ENCODE data around the gene CELF4.

The CELF4 gene

DNA sequence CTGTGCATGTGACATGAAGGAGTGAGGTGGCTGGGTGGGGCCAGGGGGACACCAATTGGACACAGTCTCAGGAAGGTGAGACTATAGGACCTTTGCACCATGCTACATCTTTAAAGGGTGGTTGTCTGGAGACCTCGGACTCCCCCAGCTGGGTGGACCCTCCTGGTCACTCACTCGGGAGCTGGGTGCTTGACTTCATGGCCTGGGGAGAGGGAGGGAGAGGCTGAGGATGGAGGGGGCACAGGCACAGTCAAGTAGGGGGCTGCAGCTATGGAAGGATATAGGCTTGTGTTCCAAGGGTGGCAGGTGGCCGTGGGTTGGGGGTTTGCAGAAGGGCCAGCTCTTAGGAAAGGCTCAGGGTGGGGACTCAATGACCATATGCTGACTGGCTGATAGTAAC, 7.1 kb upstream of the CELF4 start:
- DNase-seq (ENCODE audit: low read depth): no peak

DNA sequence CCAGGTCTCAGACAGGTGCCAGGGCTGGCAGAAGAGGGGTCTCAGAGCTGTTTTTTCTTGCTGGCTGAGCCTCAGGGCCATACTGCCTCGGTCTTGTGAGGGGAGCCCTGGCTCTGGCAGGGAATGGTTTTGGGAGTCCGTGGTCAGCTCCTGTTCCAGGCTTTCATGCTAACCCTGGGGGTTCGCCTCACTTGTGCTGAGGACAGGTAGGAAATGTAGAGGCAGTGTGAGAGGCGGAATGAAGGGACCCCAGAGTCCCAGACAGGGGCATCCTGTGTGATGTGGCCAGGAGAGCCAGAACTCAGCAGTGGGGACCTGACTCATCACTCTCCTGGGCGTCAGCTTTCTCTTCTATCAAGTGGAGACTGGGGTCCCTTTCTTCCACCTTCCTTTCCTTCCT, 5.7 kb upstream of the CELF4 start:
- DNase-seq (ENCODE audit: low read depth): no peak

DNA sequence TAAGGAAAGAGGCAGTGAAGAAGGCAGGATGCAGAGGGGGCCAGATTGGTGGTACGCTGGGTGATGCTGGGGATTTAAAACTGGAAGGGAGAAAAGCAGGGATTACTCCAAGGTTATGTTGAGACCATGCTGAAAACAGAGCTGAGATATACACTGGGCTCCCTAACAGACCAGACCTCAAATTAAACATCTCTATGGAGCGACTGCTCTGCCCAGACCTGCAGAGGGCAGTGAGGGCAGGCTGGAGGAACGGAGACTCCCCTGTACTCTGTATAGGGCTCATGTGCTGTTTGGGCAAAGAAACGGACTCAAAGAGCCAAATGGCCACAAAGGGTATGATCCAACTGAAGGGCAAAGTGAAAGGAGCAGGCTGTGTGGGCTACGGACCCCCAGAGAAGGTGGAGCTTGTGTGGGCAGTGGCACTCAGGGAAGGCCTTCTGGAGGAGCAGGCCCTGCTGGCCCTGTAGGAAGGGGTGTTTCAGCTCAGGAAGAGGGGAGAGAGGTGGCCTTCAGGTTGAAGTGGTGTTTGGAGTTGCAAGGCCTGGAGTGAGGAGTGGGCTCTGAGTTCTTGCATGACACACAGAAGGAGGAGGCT, 4.8 kb upstream of the CELF4 start:
- no peak for DNase-seq (ENCODE audit: low read depth)

DNA sequence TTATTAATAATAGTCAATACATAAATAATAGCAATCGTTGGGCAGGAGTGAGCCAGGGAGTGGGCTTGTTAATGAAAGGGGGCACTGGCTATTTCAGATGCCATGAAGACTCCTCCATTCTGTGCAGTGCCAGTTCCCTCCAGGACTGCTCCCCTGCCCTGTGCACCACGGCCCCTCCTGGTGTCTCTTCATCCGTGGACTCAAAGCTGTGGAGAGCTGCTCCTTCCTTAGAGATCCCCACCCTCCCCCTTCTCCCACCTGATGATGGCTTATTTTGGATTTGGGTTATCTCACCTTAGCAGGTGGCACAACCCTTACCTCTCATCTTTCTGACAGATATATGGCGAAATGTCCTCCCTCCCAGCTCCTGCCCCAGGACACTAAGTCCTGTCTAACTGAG, 3.1 kb upstream of the CELF4 start:
- DNase-seq (ENCODE audit: low read depth): no peak

DNA sequence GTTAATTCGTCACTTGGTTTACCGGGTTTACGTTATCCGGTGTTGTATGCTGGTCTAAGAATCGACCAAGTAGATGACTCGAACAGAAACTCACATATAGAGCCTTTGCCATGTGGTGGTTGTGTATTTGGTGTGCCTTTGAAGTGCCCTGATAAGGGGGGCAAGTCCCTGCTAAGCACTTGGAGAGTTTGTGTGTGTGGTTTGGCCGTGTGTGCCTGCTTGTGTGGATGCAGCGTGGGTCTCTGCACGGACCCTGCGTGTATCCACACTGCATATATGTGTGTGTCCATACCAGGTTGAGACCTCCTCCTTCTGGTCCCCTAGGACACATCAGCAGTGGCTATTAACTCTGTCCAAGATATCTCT, 2.4 kb upstream of the CELF4 start:
- no peak for DNase-seq (ENCODE audit: low read depth)

DNA sequence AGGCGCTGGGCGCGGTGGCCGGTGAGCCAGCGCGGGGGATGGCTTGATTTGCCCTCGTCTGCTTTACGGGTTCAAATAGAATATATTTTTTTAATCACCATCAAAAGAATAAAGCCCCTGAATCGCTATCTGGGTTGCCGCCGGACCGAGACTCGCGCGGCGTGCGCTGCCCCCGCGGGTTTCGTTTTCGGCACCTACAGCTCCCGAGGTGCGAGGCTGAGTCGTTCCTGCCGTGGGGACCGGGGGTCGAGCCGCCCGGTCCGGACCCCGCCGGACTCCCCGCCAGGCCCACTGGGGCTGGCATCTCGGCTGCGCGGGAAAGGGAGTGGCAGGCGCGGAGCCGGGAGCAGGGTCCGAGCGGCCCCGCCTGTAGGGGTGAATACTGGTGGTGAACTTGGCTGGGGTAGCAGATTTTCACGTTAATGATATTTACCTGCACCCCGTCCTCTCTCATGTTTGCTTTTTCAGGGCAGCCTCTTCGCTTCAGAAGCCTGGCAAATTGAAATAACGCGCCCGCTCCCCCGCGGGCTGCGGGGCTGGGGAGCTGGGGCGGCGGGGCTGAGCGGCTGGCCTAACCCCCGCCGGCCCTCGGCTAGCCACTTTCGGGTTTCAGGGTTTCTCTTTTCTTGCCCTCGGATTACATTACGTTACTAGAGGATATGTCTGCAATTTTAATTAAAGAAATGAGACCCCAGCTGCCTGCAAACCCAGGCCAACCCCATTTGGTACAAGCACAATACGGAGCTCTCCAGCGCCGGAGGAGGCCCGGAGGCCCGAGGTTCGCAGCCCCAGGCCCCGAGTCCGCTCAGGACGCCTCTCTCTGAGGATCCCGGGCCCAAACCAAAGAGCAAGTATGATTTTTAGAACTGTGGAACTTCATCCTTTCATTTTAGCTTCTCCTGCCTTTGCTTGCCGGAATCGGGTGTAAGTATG, 1.7 kb upstream of the CELF4 start:
- DNase-seq (ENCODE audit: low read depth): no peak

DNA sequence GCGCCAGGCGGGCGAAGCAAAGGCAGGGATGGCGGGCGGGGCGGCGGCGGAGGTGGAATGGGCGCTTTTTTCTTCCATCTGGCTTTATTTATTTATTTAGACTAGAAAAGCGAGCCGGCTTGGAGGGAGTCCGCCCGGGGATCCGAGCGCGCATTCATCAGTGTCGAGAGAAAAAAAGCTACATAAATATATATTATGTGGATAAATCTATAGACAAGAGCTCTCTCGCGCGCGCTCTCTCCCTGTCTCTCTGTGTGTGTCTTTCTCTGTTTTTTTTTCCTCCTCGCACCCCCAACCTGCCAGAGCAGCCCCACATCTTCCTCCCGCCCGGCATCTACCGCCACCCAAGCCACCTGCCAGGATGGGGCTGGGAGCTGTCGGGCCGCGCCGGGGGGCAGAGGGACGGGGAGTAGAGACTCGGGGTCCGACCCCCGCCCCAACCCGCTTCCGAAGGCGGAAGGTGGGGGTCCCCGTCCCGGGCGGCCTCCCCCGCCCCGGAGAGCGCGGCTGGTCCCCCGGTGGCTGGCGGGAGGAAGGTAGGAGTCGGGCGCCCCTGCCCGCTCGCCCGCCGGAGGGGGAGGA, 972 bp upstream of the CELF4 start:
- DNase-seq (ENCODE audit: low read depth): no peak

DNA sequence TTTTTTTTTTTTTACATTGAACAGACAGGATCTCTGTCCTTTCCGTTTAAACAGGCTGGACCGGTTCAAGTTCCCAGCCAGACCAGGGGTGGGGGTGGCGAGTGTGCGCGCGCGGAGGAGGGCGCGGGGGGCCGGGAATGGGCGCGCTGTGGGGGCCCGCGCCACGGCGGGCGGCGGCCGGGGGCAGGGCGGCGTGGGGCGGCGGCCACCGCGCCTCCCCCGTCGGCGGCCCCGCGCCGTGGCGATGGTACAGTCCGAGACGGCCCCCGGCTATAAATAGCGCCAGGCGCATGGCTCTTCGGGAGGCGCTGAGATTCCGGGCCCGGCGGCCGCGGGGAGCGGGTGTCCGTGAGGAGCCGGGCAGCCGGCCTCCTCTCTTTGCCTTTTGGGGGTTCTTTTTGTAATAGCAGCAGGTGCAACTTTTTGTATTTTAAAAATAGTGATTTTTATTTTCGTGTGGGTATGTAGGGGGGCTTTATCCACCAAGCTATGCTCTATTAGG, 430 bp upstream of the CELF4 start:
- DNase-seq (ENCODE audit: low read depth): no peak

DNA sequence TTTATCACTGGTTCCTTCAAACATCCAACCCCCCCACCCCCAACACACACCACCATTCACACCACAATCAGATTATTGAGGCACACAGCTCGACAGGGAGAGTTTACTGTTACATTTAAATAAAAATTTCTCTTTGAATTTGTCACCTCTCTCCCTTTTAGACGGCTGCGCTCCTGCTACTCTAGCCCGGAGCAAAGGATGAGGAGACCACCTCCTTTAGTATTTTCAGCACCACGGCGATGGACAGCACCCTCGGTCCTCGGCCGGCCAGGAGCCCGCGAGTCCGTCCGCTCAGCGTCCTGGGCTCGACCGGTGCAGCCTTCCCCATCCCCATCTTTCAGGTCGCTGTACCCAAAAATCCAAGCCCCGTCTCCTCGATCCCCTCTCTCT, 892 bp downstream of the CELF4 start:
- no peak for DNase-seq (ENCODE audit: low read depth)

DNA sequence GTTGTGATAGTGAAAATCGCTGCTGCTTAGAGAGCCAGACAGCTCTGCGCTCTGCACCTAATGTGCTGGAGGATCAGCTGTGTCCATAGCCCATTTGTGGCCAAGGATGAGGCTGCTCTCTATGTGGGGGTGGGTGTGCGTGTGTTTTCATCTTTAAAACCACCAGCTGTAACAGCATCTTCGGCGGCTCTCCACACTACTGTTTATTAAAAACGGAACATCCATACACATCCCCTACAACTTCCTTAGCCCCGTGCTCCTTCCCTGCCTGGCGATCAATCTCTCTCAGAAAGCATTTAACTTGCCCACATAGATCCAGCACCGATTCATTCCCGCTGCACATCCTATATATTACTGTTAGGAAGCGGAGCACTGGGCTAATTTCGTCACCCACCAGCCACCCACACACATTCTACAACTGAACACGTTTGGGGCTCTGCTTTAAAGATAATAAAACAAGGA, 1.6 kb downstream of the CELF4 start:
- no peak for DNase-seq (ENCODE audit: low read depth)

DNA sequence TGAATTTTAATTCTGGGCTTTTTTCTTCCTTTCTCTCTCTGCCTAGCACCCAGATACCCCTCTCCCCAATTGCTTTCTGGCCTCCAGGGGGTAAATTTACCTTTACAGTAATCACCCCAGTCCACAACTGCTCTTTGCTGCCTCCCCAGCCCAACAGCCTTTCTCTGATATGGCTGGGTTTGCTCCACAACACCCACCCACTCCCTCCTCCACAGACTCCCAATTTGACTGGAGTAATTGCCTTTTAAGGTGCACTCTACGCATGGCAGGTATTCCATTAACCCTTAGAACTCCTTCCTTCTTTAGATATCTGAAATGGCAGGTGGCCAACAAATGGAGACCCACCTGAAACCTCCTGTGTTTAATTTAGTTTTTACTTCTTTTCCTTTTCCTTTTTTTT, 3.6 kb downstream of the CELF4 start:
- no peak for DNase-seq (ENCODE audit: low read depth)

DNA sequence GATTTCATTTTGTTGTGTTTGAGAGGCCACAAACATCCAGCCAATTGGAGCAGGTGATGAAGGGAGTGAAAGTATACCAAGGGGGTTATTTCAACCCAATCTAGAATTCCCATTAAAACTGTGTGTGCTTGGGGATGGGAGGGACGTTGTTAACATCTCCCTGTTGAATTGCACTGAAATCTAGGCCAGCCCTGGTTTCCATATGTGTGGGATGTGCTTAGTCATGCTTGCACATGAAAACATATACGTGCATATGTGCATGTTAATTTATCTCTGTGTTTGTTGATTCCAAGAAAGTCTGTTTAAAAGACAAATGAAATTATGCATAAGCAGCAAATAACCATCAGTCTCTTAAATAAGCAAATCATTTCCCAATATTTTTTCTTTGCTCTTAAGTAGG, 5.6 kb downstream of the CELF4 start:
- DNase-seq (ENCODE audit: low read depth): no peak

DNA sequence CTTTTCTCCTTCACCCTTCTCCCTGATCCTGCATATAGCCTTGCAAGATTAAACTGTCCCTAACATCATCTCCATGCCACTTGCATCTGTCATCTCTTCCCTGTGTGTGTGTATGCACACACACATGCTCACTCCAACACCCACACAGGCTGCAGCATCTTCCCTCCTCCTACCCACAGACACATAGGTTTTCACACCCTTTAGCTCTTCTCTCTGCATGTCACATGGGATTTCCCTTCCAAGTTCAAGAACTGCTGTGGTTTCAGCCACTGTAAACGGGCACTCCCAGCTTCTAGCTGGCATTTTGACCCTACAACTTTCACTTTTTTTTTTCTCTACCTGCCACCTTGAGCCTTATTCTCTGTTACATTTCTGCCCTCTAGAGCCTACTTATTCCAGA, 6.4 kb downstream of the CELF4 start:
- DNase-seq (ENCODE audit: low read depth): no peak

DNA sequence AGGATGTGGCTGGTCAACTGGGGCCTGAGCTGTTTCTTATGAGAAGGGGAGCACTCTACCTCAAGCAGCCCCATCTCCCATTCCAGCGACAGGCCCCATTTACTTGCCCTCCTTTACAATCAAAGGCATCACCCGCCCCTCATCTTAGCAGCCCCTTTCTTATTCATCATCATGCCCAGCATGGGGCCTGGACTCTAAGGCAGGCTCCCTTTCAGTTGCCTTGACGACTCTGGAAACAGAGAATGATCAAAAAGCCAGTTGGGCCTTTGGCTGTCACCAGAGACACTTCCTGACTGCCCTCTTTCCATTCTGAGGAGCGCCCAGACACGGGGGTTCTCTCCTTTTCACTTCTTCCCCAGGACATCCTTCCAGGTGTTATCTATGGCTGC, 11.2 kb downstream of the CELF4 start:
- DNase-seq (ENCODE audit: low read depth): no peak

DNA sequence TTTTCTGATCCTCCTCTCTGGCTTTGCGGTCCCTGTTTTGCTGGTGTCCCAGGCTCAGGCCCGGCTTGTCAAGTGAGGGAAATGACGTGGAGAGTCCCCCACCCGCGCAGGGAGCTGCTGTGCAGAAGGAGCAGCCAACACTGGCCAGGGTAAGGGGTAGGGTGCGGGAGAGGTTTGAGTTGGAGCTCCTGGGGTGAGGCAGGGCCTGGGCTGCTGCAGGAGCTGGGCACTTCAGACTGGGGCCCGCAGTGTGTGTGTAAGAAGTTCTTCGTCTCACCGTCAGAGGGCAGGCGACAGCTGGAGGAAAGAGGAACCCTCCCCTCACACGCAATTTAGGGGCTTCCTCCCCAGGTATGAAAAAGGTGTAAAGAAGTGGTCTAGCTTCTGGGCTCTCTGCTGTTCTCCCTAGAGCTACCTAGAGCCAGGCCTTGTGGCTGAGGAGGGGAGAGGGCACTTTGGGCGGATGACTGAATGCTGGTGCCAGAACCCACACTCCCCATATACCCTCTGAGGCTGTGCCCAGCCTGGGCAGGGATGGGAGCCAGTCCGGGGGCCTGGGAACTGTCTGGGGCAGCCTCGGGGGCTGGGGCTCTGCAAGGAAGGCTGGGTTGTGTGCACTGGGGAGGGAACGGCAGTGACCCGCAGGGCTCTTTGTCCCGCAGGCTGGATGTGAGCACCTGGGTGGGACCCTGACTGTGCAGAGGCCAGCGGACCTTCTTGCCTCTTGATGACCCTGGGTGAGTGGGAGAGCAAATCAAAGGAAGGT, 11.8 kb downstream of the CELF4 start:
- DNase-seq (ENCODE audit: low read depth): no peak

DNA sequence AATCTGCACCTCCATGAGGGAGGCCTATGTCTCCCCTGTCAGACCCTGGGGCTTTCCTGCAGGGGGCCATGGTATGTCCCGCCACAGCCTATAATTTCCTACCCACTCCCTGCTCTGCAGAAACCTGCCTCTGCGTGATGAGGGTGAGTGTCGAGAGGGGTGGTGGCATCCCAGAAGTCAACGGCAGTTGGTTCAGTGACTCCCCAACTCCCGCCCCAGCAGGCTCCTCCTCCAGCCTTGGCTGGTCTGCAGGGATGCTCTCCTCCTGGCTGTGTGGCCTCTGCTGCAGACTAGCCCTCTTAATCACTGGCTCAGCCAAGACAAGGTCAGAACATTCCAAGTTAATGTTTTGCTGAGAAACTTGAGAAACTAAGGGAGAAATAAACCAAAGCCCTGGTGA, 13.3 kb downstream of the CELF4 start:
- no peak for DNase-seq (ENCODE audit: low read depth)

DNA sequence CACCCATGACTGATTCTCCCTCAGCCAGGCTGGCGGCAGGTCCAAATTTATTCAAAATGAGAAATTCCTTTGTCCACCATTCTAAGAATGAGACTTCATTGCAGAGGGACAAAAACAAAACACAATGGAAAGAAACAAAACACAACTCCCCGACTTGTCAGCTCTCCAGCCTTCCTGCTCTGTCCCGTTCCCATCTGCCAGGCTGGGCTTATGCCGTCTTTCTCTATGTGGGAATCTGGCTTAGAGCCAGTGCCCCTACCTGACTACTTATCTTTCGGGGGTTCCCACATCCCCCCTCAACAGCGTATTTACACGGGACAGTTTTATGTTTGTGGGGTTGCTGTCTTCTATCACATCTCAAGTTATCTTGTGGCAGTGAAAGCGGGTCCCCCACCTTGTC, 13.8 kb downstream of the CELF4 start:
- DNase-seq (ENCODE audit: low read depth): no peak

DNA sequence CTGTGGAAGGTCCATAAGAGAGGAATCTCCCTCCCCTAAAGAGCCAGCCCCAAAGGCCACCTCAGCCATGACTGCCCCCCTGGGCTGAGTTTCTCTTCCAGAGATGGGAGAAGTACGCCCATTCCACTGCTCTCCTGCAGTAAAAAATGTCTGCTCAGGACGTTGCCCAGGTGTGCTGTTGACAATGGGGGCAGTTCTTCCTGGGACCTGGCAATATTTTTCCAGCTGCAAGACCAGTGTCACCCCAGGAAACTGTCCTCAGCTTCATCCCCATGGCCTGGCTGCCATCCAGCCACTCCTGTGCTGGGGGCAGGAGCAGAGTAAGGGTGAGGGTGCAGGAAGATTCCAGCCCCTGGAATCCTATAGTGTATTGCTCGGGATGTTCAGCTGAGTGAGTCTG, 14.3 kb downstream of the CELF4 start:
- DNase-seq (ENCODE audit: low read depth): no peak

DNA sequence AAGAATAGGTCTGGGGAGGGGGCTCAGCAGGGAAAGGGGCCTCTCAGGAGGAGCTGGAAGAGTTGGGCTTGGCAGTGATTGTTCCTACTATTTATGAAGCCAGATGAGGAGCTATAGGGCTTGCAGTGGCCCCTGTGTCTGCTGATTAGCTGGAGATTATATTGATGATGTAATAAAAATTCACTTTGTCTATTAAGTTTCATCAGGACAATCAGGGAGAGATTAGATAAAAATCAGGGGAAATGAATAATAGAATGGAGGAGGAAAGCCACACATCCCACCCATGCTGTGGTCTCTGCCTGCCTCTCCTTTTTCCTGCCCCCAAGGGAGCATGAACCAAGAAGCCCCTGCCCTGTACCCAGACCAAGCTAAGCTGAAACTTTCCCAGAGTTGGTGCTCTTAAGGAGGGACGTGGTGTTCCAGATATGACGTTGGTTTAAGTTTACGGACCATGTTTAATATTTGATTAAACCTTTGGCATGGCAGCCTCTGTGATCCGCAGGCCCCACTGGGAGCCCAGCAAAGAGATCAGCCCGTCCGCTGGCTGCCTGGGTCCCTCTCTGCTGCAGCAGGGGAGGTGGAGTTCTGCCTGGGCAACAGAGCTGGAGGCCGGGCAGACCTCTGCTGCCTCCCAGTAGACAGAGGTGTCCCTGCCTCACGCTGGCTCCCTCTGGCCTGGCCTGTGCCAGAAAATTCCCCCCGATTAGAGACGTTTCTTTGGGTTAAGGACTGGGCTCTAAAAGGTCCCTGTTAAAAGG, 15.3 kb downstream of the CELF4 start:
- no peak for DNase-seq (ENCODE audit: low read depth)

DNA sequence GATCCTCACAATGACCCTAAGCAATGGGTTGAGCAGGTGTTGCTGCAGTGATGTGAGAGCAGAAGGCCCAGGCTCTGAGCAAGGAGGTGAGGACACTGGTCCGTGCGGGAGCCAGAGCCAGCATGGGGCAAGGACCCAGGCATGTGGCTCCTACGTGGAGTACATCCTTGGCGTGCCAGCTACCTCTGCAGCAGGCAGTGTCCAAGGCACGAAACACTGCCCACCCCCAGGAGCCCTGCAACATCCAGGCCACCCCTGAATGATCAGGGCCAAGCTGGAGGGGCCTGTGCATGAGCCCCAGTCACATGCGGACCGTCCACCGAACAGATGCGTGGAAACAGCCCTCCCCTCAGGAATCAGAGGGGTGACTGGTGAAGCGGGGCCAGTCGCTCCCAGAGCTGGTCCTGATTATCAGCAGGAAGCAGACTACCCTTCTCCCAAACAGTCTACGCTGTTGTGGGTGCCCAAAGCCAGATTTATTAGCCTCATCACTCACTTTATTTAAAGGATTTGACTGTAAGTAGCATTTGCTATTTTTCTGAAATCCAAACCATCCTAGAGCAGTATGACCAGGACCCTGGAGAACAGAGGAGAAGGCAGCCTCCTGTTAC, 16.8 kb downstream of the CELF4 start:
- no peak for DNase-seq (ENCODE audit: low read depth)

DNA sequence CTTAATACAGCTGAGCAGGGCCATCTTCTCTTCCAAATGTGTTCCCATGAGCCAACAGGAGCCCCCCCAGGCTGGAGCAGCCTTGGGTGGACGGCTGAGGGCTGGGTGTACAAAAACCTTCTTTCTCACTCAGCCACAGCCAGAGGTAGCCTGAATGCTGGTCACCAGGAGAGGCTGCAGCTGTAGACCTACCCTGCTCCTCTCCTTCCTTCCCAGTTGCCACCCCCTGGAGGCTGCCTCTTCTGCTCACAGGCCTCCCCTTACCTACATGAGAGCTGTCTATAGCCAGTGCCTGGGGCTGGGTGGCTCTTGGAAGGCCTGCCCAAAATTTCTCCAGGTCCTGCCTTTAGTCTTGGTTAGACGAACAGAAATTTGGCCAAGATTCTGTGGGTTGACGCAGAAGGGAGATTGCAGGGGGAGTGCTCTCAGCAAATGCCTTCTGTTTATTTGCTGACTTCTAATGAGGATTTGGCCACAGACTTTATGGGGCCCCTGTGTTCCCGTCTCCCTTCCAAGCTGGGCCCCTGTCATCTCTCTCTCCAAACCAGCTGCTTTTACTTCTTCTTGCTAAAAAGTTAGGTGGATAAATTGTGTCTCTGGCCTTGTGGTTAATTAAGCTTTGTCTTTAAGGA, 18.3 kb downstream of the CELF4 start:
- no peak for DNase-seq (ENCODE audit: low read depth)

All from stimulated activated CD8-positive, alpha-beta memory T cell treated with anti-CD3 and anti-CD28 coated beads, Interleukin-7, amount 100 ng/mL, for 24 hours (primary cell).